Measurements from ENCODE around the gene VAMP2.
A peak's percentile ranks its signal among the peaks of the same experiment; 100 is the strongest.

The VAMP2 gene

DNA sequence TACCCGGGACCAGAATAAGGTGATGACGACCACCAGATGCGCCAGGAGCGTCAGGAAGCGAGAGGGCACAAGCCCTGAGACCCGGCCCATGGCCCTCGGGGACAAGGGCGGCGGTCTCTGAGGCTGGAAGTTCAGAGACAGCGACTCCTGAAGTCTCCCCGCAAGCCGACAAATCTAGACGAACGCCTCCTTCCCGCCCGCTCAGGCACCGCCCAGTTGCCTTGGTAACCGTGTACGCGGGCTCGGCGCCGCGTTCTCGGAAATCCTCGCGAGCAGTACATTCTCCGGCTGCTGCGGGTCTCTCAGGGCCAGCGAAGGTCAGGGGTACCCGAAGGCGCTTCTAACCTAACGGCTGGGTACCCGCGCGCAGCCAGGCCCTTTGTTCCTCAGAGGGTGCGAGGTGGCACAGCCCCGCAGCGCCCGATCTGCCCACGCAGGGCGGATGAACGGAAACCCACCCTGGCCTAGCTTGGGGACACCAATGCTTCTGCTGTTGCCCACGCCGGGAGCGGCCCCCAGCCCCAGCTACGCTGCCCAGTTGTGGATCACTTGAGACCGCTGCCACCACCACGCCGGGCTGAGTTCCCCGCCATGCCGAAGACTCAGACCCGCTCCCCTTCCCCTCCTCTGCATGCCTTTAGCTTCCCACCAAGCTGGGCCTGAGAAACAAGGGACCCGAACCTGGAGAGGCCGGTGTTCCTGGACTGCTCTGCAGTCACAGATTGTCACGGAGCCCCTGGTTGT lies 13.6 kb upstream of the VAMP2 start, which contains the start of gene TMEM107:
Gene TMEM107, minus strand, starts transcription at position 184 of the 744 bp plus-strand sequence. Its CDS starts 94 bp downstream, at position 90.
- Histone ChIP-seq H3K9ac (ENCODE audit: low read length) (peak within 1 kb of the TSS; percentile 92), H3K9me2 (ENCODE audit: low read depth, low read length) (no peaks in the 10 kb centered on the region), H3K36me3 (ENCODE audit: insufficient read depth, low read length) (no peaks in the 10 kb centered on the region), H3F3A (ENCODE audit: insufficient read depth, low read length) (no peaks in the 10 kb centered on the region), H3K27ac (ENCODE audit: low read depth, low read length, poor library complexity, severe bottlenecking) (peak within 1 kb of the TSS; percentile 95), H4K20me1 (ENCODE audit: insufficient read depth, low read length) (no peaks in the 10 kb centered on the region), H2AFZ (ENCODE audit: low read length) (peak within 1 kb of the TSS; percentile 76; the same call in 1 of the 2 replicates), H3K4me2 (ENCODE audit: low read length) (peak within 1 kb of the TSS; percentile 98), H3K9me3 (ENCODE audit: low read length) (no peaks in the 10 kb centered on the region), H3K4me1 (ENCODE audit: insufficient read depth, low read length, severe bottlenecking) (peaks cover 45% of the 10 kb centered on the region), H3K27me3 (ENCODE audit: insufficient read depth, low read length) (no peaks in the 10 kb centered on the region), H3K79me2 (ENCODE audit: insufficient read depth, low read length) (no peaks in the 10 kb centered on the region), H3K4me3 (ENCODE audit: low read depth, low read length, poor library complexity, severe bottlenecking) (peak within 1 kb of the TSS; percentile 89)
- TF ChIP-seq EZH2 (IDR thresholded peaks at IDR 0.05; ENCODE audit: borderline replicate concordance, low read length) (no peak), CTCF (IDR thresholded peaks at IDR 0.05; ENCODE audit: low read length) (no peak)

DNA sequence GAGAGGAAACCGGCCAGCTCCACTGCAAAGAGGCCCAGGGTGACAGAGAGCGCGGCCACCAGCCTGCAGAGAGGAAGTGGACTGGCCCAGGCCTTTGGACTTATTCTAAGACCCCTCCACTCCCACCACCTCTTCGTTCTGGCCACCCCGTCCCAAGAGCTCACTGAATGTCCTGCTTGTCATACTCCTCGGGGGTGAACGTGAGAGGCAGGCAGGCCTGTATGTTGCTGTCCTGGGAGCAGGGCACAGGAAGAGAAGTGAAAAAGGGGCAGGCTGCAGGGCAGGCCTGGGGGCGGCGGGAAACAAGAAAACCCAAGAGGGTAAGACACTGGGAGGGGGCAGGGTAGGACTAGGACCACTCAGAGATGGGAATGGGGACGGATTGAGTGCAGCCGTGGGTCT lies 13.0 kb upstream of the VAMP2 start:
- TF ChIP-seq CTCF (IDR thresholded peaks at IDR 0.05; ENCODE audit: low read length), result no peak
- Histone ChIP-seq H3K27me3 (ENCODE audit: insufficient read depth, low read length) (no peaks in the 10 kb centered on the region), H4K20me1 (ENCODE audit: insufficient read depth, low read length) (no peaks in the 10 kb centered on the region), H3K79me2 (ENCODE audit: insufficient read depth, low read length) (no peaks in the 10 kb centered on the region), H2AFZ (ENCODE audit: low read length) (no peak overlapping the region), H3K27ac (ENCODE audit: low read depth, low read length, poor library complexity, severe bottlenecking) (peak overlapping the region; percentile 95), H3K9me3 (ENCODE audit: low read length) (no peaks in the 10 kb centered on the region), H3K4me3 (ENCODE audit: low read depth, low read length, poor library complexity, severe bottlenecking) (peak overlapping the region; percentile 89), H3K4me1 (ENCODE audit: insufficient read depth, low read length, severe bottlenecking) (peaks cover 49% of the 10 kb centered on the region), H3F3A (ENCODE audit: insufficient read depth, low read length) (no peaks in the 10 kb centered on the region), H3K4me2 (ENCODE audit: low read length) (peak overlapping the region; percentile 98), H3K36me3 (ENCODE audit: insufficient read depth, low read length) (no peaks in the 10 kb centered on the region), H3K9me2 (ENCODE audit: low read depth, low read length) (no peaks in the 10 kb centered on the region), H3K9ac (ENCODE audit: low read length) (peak overlapping the region; percentile 92)

DNA sequence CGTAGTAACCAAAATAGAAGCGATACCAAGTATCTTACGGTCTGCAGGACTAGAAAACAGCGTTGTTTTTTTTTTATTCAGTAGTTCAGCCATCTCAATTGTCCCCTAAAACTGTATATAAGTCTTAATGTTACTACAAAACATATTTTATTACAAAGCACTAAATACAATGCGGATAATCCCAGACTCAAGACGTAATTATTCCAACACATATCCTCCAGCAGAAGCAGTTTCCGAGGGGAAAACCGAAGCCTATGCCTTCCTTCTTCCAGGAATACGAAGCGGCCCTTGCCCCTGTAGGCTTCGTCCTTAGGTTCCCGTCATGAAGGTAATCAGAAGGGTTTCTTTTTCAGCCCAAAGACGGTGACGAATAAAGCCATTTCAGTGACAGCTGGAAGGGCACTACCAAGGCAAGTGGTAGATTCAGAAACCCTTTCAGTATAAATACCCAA lies 11.1 kb upstream of the VAMP2 start:
- Histone ChIP-seq H3K4me1 (ENCODE audit: insufficient read depth, low read length, severe bottlenecking) (peaks cover 55% of the 10 kb centered on the region), H3K9me2 (ENCODE audit: low read depth, low read length) (no peaks in the 10 kb centered on the region), H3K27me3 (ENCODE audit: insufficient read depth, low read length) (no peaks in the 10 kb centered on the region), H4K20me1 (ENCODE audit: insufficient read depth, low read length) (no peaks in the 10 kb centered on the region), H3K9ac (ENCODE audit: low read length) (peak overlapping the region; percentile 77), H3F3A (ENCODE audit: insufficient read depth, low read length) (no peaks in the 10 kb centered on the region), H2AFZ (ENCODE audit: low read length) (no peak overlapping the region), H3K79me2 (ENCODE audit: insufficient read depth, low read length) (no peaks in the 10 kb centered on the region), H3K27ac (ENCODE audit: low read depth, low read length, poor library complexity, severe bottlenecking) (peak overlapping the region; percentile 95), H3K9me3 (ENCODE audit: low read length) (no peaks in the 10 kb centered on the region), H3K36me3 (ENCODE audit: insufficient read depth, low read length) (no peaks in the 10 kb centered on the region), H3K4me2 (ENCODE audit: low read length) (peak overlapping the region; percentile 98), H3K4me3 (ENCODE audit: low read depth, low read length, poor library complexity, severe bottlenecking) (peak overlapping the region; percentile 89)
- TF ChIP-seq EZH2 (IDR thresholded peaks at IDR 0.05; ENCODE audit: borderline replicate concordance, low read length) (no peak), CTCF (IDR thresholded peaks at IDR 0.05; ENCODE audit: low read length) (no peak)
